Mesendoderm (in vitro differentiated cells): Measurements from ENCODE around the gene PCBP3.

Experiments
- DNase-seq: peaks from one replicate; pipeline ENCODE4 v3.0.0; 2013
- H2AK5ac ChIP-seq: 2 replicates; pipeline ENCODE4 v1.6.1; 2013; ENCODE audit warnings: low read length, inconsistent platforms
- H2BK120ac ChIP-seq: 2 replicates; pipeline ENCODE4 v1.6.1; 2013; ENCODE audit warnings: low read depth, mild to moderate bottlenecking, low read length, moderate library complexity, mixed read lengths
- H2BK15ac ChIP-seq: replicated peaks from 2 replicates; pipeline ENCODE4 v1.6.1; 2013; ENCODE audit warnings: low read depth, mild to moderate bottlenecking, moderate library complexity
- H2BK5ac ChIP-seq: 2 replicates; pipeline ENCODE4 v1.6.1; 2013; ENCODE audit warnings: low read length, inconsistent platforms
- H3K18ac ChIP-seq: 2 replicates; pipeline ENCODE4 v1.6.1; 2013; ENCODE audit warnings: mild to moderate bottlenecking, low read length, mixed read lengths
- H3K23ac ChIP-seq: one replicate; pipeline ENCODE4 v1.6.1; 2013; ENCODE audit warnings: low read length
- H3K27ac ChIP-seq: 2 replicates; pipeline ENCODE4 v1.5.1; 2013; ENCODE audit warnings: low read depth, mild to moderate bottlenecking, inconsistent platforms, low read length, moderate library complexity
- H3K27me3 ChIP-seq: 2 replicates; pipeline ENCODE4 v1.6.1; 2013; ENCODE audit warnings: low read length, control low read depth, mild to moderate bottlenecking, inconsistent platforms; ENCODE audit not compliant: insufficient read depth, poor library complexity
- H3K36me3 ChIP-seq: 2 replicates; pipeline ENCODE4 v1.6.1; 2013; ENCODE audit warnings: low read length, inconsistent platforms; ENCODE audit not compliant: control insufficient read depth, insufficient read depth
- H3K4ac ChIP-seq: one replicate; pipeline ENCODE4 v1.6.1; 2013; ENCODE audit warnings: low read depth, mild to moderate bottlenecking, low read length, moderate library complexity
- H3K4me1 ChIP-seq: 2 replicates; pipeline ENCODE4 v1.6.1; 2013; ENCODE audit warnings: low read depth, low read length, inconsistent platforms; ENCODE audit not compliant: control insufficient read depth
- H3K4me2 ChIP-seq: 2 replicates; pipeline ENCODE4 v1.6.1; 2013; ENCODE audit warnings: low read length
- H3K4me3 ChIP-seq: 2 replicates; pipeline ENCODE4 v1.5.1; 2013; ENCODE audit warnings: mild to moderate bottlenecking, low read length
- H3K56ac ChIP-seq: one replicate; pipeline ENCODE4 v1.6.1; 2013; ENCODE audit warnings: low read length
- H3K79me1 ChIP-seq: 2 replicates; pipeline ENCODE4 v1.6.1; 2013; ENCODE audit warnings: low read length, inconsistent platforms
- H3K79me2 ChIP-seq: 2 replicates; pipeline ENCODE4 v1.6.1; 2013; ENCODE audit warnings: mild to moderate bottlenecking, low read length; ENCODE audit not compliant: control insufficient read depth, insufficient read depth
- H3K9ac ChIP-seq: 2 replicates; pipeline ENCODE4 v1.6.1; 2013; ENCODE audit warnings: low read length, inconsistent platforms
- H4K5ac ChIP-seq: one replicate; pipeline ENCODE4 v1.6.1; 2013; ENCODE audit warnings: low read length
- H4K8ac ChIP-seq: one replicate; pipeline ENCODE4 v1.6.1; 2013; ENCODE audit warnings: low read depth, mild to moderate bottlenecking, control low read depth, low read length, moderate library complexity
- WGBS: extraction: QIAGEN DNeasy Blood & Tissue Kit; methylation state at CpG from one replicate; pipeline ENCODE4 v1.1.7; 2013; ENCODE audit warnings: low lambda C conversion rate, missing lambda C conversion rate; ENCODE audit not compliant: insufficient coverage; ENCODE audit errors: extremely low coverage; 5-methylcytosine and 5-hydroxymethylcytosine counted together

PCBP3 gene

DNA sequence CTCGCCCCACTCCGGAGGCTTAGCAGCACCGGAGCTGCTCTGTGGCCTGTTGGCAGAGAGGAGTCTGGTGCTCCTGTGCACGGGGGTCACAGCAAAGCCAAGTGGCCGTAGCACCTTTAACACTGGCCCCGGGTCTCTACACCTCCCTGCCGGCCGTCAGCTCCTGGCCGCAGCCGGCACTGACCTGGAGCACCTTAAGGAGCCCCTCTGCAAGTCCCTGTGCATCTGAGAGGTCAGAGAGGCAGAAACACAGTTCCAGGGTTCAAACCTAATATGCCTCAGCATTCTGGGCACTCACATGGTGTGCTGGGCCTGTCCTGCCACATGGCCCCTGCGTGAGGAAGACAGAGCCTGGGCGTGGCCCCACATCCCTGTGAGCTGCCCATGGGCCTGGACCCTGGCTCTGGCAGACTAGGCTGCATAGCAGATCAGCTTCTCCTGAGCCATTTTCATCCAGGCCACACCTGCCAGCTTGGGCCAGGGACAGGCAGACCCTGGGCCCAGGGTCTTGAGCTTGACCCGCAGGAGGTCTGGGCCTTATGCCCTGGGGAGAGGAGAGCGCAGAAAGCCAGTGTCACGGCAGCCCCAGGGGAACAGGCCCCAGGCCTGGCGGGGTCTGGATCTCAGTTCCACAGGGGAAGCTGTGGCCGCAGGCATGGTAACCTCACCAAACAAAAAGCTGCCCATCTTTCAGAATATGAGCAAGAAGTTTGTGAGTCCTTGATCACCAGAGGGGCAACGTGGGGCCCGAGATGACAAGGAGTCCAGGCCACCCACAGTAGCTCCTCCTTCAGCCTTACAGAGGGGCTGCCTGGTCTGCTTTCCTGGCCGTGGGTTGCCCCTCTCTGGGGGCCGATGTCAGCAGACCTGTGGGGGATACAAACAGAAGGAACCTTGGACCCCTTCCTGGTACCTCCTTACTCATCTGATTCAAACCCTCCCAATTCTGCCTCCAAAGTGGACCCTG, 192.1 kb downstream of the PCBP3 start:
- Histone ChIP-seq H2BK5ac (no peak overlapping the region), H3K4ac (no peak overlapping the region), H3K79me2 (no peaks in the 10 kb centered on the region), H4K8ac (no peak overlapping the region), H3K36me3 (no peaks in the 10 kb centered on the region), H2BK15ac (no peak overlapping the region), H2AK5ac (no peak overlapping the region), H3K56ac (no peak overlapping the region), H3K27ac (no peak overlapping the region), H2BK120ac (no peak overlapping the region), H3K4me2 (no peak overlapping the region), H3K23ac (no peak overlapping the region), H4K5ac (no peak overlapping the region), H3K27me3 (no peaks in the 10 kb centered on the region), H3K9ac (no peak overlapping the region), H3K18ac (no peak overlapping the region), H3K79me1 (no peaks in the 10 kb centered on the region), H3K4me1 (no peaks in the 10 kb centered on the region), H3K4me3 (no peak overlapping the region)
- DNase-seq = no peak
- WGBS = no CpG with 5 or more reads among the region's 21 CpGs

DNA sequence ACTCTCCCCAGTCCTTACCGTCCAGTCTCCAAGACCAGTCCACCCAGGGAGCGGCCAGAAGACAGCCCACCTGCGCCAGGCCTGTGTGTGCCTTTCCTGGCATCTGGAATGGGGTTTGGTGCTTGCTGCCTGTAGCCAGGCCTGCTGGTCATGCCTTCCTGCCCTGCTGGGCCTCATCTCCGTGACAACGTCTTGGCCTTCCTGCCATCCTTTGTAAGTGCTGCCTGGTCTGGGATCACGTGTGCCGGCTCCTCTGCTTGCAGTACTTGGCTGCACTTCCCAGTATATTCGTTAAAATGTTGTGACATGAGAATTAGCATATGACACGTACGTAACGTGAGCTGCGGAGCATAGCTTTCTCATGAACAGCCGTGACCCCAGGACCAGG, 192.7 kb downstream of the PCBP3 start:
- no CpG with 5 or more reads among the region's 13 CpGs for WGBS
- H3K18ac ChIP-seq = no peak overlapping the region

DNA sequence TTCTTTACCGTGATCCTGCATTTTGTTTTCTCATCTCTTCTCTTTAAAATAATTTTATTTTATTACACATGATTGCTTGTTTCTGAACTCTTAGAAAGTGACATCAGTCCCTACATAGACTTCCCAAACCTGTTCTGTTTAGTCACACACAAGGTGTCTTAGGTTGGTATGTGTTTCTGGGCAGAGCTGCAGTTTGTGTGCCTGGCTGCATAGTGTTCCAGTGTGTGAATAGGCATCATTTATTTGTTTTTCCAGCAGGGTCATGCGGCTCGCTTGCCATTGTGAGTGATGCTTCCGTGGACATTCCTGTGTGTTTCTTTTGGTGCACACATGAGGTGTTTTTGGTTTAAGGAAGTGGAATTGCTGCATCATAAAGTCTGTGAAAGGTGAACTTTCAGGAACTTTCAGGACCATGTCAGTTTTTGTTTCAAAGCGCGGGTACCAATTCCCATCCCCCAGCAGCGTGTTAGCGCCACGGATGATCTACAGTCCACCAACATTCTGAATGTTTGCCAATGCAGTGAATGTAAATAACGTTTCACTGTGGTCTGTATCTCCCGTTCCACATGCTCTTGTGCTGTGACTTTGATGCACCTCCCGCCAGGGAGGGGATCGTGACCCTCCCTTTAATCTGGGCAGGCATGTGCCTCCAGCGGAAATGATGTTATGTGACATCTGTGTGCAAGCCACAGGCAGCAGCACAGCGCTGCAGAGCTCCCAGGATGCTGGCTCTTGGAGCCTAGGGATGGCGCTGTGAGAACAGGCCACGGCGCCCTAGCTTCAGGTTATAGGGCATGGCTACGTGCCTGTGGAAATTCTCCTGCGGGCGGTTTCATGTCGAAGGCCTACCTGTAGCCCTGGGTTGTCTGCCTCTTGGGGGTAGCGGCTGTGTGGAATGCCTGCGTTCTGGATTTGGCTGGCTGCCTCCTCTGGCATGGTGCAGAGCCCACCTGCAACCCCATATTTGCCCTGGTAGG, 193.5 kb downstream of the PCBP3 start:
- no peak overlapping the region for H3K4ac ChIP-seq
- no peak overlapping the region for H2AK5ac ChIP-seq
- H3K79me2 ChIP-seq = no peaks in the 10 kb centered on the region
- no peak for DNase-seq
- H3K4me2 ChIP-seq = no peak overlapping the region
- H4K5ac ChIP-seq = no peak overlapping the region
- H3K23ac ChIP-seq = no peak overlapping the region
- H2BK5ac ChIP-seq = no peak overlapping the region
- no peaks in the 10 kb centered on the region for H3K27me3 ChIP-seq
- H4K8ac ChIP-seq = no peak overlapping the region
- H3K9ac ChIP-seq = no peak overlapping the region
- no peak overlapping the region for H3K56ac ChIP-seq
- no peaks in the 10 kb centered on the region for H3K36me3 ChIP-seq
- no peak overlapping the region for H3K4me3 ChIP-seq
- no CpG with 5 or more reads among the region's 24 CpGs for WGBS
- no peaks in the 10 kb centered on the region for H3K4me1 ChIP-seq
- no peaks in the 10 kb centered on the region for H3K79me1 ChIP-seq
- H2BK15ac ChIP-seq = no peak overlapping the region
- no peak overlapping the region for H2BK120ac ChIP-seq
- no peak overlapping the region for H3K18ac ChIP-seq
- H3K27ac ChIP-seq = no peak overlapping the region

More for the DNA sequence above, 192.7 kb downstream of the PCBP3 start:
- H3K79me1 ChIP-seq = no peaks in the 10 kb centered on the region
- no peak overlapping the region for H2BK120ac ChIP-seq
- H2AK5ac ChIP-seq = no peak overlapping the region
- H2BK15ac ChIP-seq = no peak overlapping the region
- no peaks in the 10 kb centered on the region for H3K27me3 ChIP-seq
- H3K9ac ChIP-seq = no peak overlapping the region
- no peak overlapping the region for H3K23ac ChIP-seq
- no peak overlapping the region for H3K4me2 ChIP-seq
- H4K8ac ChIP-seq = no peak overlapping the region
- no peak overlapping the region for H3K4ac ChIP-seq
- no peaks in the 10 kb centered on the region for H3K79me2 ChIP-seq
- no peaks in the 10 kb centered on the region for H3K36me3 ChIP-seq
- H3K56ac ChIP-seq = no peak overlapping the region
- H3K27ac ChIP-seq = no peak overlapping the region
- H4K5ac ChIP-seq = no peak overlapping the region
- no peak overlapping the region for H3K4me3 ChIP-seq
- no peaks in the 10 kb centered on the region for H3K4me1 ChIP-seq
- DNase-seq = no peak
- no peak overlapping the region for H2BK5ac ChIP-seq

DNA sequence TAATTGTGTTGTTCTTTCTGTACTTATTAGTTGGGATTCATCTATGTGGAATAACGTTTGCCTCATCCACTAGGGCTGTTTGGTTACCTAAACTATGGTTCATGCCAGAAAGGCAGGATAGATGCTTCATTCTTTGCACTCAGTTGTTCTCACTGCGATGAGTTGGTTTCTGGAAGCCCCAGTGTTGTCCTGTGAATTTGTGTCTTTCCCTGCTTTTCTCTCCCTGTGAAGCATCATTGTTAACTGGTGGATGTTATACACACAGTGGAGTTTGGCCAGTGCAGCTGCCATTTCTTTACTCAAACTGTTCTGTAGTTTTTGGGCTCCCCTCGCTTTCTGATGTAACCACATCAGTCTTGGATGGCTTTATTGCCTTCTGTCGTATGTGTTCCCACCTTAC, 194.4 kb downstream of the PCBP3 start:
- no peak for DNase-seq
- H2BK120ac ChIP-seq = no peak overlapping the region
- no CpG with 5 or more reads among the region's 4 CpGs for WGBS

DNA sequence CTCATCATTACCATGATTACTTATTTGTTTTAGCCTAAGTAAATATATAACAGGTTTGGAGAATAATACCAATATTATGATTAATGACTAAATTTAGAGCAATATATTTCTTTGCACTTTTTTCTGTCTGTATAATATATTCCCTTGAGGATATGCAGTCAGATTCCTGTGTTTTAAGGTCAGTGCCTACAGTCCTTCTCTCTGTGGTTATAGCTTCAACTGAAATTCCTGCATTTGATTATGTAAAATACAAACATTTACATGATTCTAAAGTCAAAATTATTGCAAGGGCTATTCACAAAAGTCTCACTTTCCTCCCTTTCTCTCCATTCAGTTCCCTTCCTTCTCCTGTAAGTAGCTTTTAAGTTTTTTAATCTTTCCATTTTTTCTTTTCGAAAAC, 195.1 kb downstream of the PCBP3 start:
- no CpG with 5 or more reads among the region's 1 CpG for WGBS
- Histone ChIP-seq H2AK5ac (no peak overlapping the region), H3K23ac (no peak overlapping the region), H2BK5ac (no peak overlapping the region), H3K79me2 (no peaks in the 10 kb centered on the region), H3K27me3 (no peaks in the 10 kb centered on the region), H4K8ac (no peak overlapping the region), H3K4me3 (no peak overlapping the region), H3K4me1 (no peaks in the 10 kb centered on the region), H3K18ac (no peak overlapping the region), H4K5ac (no peak overlapping the region), H3K56ac (no peak overlapping the region), H3K9ac (no peak overlapping the region), H2BK120ac (no peak overlapping the region), H3K79me1 (no peaks in the 10 kb centered on the region), H3K27ac (no peak overlapping the region), H3K36me3 (no peaks in the 10 kb centered on the region), H2BK15ac (no peak overlapping the region), H3K4ac (no peak overlapping the region), H3K4me2 (no peak overlapping the region)
- no peak for DNase-seq

More for the DNA sequence above, 194.4 kb downstream of the PCBP3 start:
- Histone ChIP-seq H3K36me3 (no peaks in the 10 kb centered on the region), H3K9ac (no peak overlapping the region), H4K5ac (no peak overlapping the region), H3K27ac (no peak overlapping the region), H3K4me1 (no peaks in the 10 kb centered on the region), H2AK5ac (no peak overlapping the region), H3K79me1 (no peaks in the 10 kb centered on the region), H2BK5ac (no peak overlapping the region), H3K27me3 (no peaks in the 10 kb centered on the region), H3K4me2 (no peak overlapping the region), H2BK15ac (no peak overlapping the region), H3K79me2 (no peaks in the 10 kb centered on the region), H3K4me3 (no peak overlapping the region), H3K4ac (no peak overlapping the region), H3K56ac (no peak overlapping the region), H3K23ac (no peak overlapping the region), H3K18ac (no peak overlapping the region), H4K8ac (no peak overlapping the region)
